H1 (cell line): ENCODE data around the gene WNT7A. TPM values are rescaled to one million over a fixed set of nuclear protein-coding genes. Genes with fewer than 3 reads are reported as not detected.

Experiments
- CTCF ChIA-PET: fragments of 300-600 bp; sonication (Branson Sonifier 250); formaldehyde crosslinking; loops from one replicate; lab custom pipeline; 2021; ENCODE audit not compliant: partially characterized antibody; lab: Charles Lee
- POLR2A ChIA-PET: fragments of 300-600 bp; sonication (Branson Sonifier 250); formaldehyde crosslinking; loops from one replicate; lab custom pipeline; 2021; ENCODE audit warnings: inconsistent platforms; ENCODE audit not compliant: partially characterized antibody; lab: Charles Lee
- DNase-seq, 2 experiments: peaks; one replicate each; pipeline versions ENCODE4 v3.0.0 to v3.0.0-alpha.2; 2010 to 2022; ENCODE audit warnings: low spot score in 2 of 2, low read depth in 1 of 2, mixed read lengths in 1 of 2
- FAIRE-seq: peaks from 2 replicates; lab custom pipeline; 2011; peaks lifted over from hg19 to GRCh38; lab: Jason Lieb, UNC
- H2AFZ ChIP-seq: 2 replicates; pipeline ENCODE4 v1.8.1; 2012; ENCODE audit warnings: low read length, inconsistent platforms
- H2AK5ac ChIP-seq: 2 replicates; pipeline ENCODE4 v1.6.1; 2013; ENCODE audit warnings: low read depth, low read length
- H2BK120ac ChIP-seq: replicated peaks from 2 replicates; pipeline ENCODE3; 2013; ENCODE audit warnings: low read depth, low read length, inconsistent platforms
- H2BK12ac ChIP-seq: 2 replicates; pipeline ENCODE4 v1.6.1; 2013; ENCODE audit warnings: low read depth, low read length
- H2BK15ac ChIP-seq: 2 replicates; pipeline ENCODE4 v1.6.1; 2013; ENCODE audit warnings: low read length
- H2BK20ac ChIP-seq: 2 replicates; pipeline ENCODE4 v1.6.1; 2013; ENCODE audit warnings: low read length
- H2BK5ac ChIP-seq: 2 replicates; pipeline ENCODE4 v1.6.1; 2013; ENCODE audit warnings: low read depth, low read length
- H3K14ac ChIP-seq: 2 replicates; pipeline ENCODE4 v1.6.1; 2013; ENCODE audit warnings: inconsistent platforms; ENCODE audit not compliant: insufficient read length
- H3K18ac ChIP-seq: 2 replicates; pipeline ENCODE4 v1.6.1; 2013; ENCODE audit warnings: low read length; ENCODE audit errors: extremely low read depth
- H3K23ac ChIP-seq: 2 replicates; pipeline ENCODE4 v1.6.1; 2013; ENCODE audit warnings: inconsistent platforms; ENCODE audit not compliant: insufficient read length
- H3K23me2 ChIP-seq: 2 replicates; pipeline ENCODE4 v1.6.1; 2013; ENCODE audit warnings: low read depth, low read length
- H3K27ac ChIP-seq: 2 replicates; pipeline ENCODE4 v1.6.1; 2011; ENCODE audit warnings: low read depth, low read length, inconsistent platforms
- H3K27me3 ChIP-seq, 4 experiments: replicated peaks in 1 of 4; 1 replicate in 1 of 4; 2 replicates in 3 of 4; pipeline versions ENCODE4 v1.6.1 to v1.8.1; 2011 to 2013; ENCODE audit warnings: low read length in 3 of 4, mild to moderate bottlenecking in 3 of 4, inconsistent platforms in 2 of 4, mixed read lengths in 2 of 4, moderate library complexity in 1 of 4; ENCODE audit not compliant: control insufficient read depth in 3 of 4, insufficient read depth in 3 of 4; ENCODE audit errors: extremely low read depth in 1 of 4
- H3K36me3 ChIP-seq, 4 experiments: 2 replicates each; pipeline versions ENCODE4 v1.6.1 to v1.8.1; 2011 to 2013; ENCODE audit warnings: mild to moderate bottlenecking in 4 of 4, low read length in 3 of 4, moderate library complexity in 2 of 4, control low read depth in 1 of 4, inconsistent platforms in 1 of 4; ENCODE audit not compliant: insufficient read depth in 4 of 4, control insufficient read depth in 2 of 4
- H3K4ac ChIP-seq: replicated peaks from 2 replicates; pipeline ENCODE3; 2013; ENCODE audit warnings: low read length, low read depth, mixed read lengths, inconsistent platforms; ENCODE audit not compliant: insufficient read length
- H3K4me1 ChIP-seq, 4 experiments: replicated peaks in 1 of 4; 1 replicate in 1 of 4; 2 replicates in 3 of 4; pipeline versions ENCODE4 v1.6.1 to v1.8.1; 2011 to 2013; ENCODE audit warnings: low read length in 3 of 4, inconsistent platforms in 2 of 4, mixed read lengths in 1 of 4; ENCODE audit not compliant: insufficient read depth in 4 of 4, control insufficient read depth in 3 of 4
- H3K4me2 ChIP-seq, 2 experiments: 2 replicates each; pipeline versions ENCODE4 v1.6.1 to v1.8.1; 2011 to 2013; ENCODE audit warnings: low read depth in 2 of 2, low read length in 2 of 2, control low read depth in 1 of 2, inconsistent platforms in 1 of 2, mild to moderate bottlenecking in 1 of 2; ENCODE audit not compliant: insufficient read depth in 1 of 2
- H3K4me3 ChIP-seq, 4 experiments: fragments of 200-600, 300-600 bp in 1 of 4; sonication (generic), shearing (Covaris generic), sonication (Bioruptor Twin) in 1 of 4; 2 replicates each; pipeline versions ENCODE4 v1.5.1 to v1.8.1; 2011 to 2016; ENCODE audit warnings: low read length in 4 of 4, low read depth in 3 of 4, control low read depth in 2 of 4, inconsistent platforms in 2 of 4, mild to moderate bottlenecking in 2 of 4, mixed read lengths in 1 of 4, moderate library complexity in 1 of 4; ENCODE audit not compliant: insufficient read depth in 2 of 4; ENCODE audit errors: extremely low read depth in 1 of 4
- H3K56ac ChIP-seq: replicated peaks from 2 replicates; pipeline ENCODE3; 2013; ENCODE audit warnings: low read depth, mild to moderate bottlenecking, mixed read lengths, low read length, inconsistent platforms; ENCODE audit not compliant: insufficient read length
- H3K79me1 ChIP-seq: 2 replicates; pipeline ENCODE4 v1.6.1; 2013; ENCODE audit warnings: low read depth, low read length, control low read depth
- H3K79me2 ChIP-seq, 2 experiments: 2 replicates each; pipeline versions ENCODE4 v1.6.1 to v1.8.1; 2012 to 2013; ENCODE audit warnings: low read length in 2 of 2, mild to moderate bottlenecking in 2 of 2, inconsistent platforms in 1 of 2; ENCODE audit not compliant: insufficient read depth in 2 of 2, control insufficient read depth in 1 of 2
- H3K9ac ChIP-seq, 4 experiments: replicated peaks in 1 of 4; 1 replicate in 1 of 4; 2 replicates in 3 of 4; pipeline versions ENCODE4 v1.6.1 to v1.8.1; 2011 to 2013; ENCODE audit warnings: low read depth in 3 of 4, low read length in 3 of 4, control low read depth in 2 of 4, mild to moderate bottlenecking in 2 of 4, moderate library complexity in 2 of 4, inconsistent platforms in 1 of 4; ENCODE audit errors: extremely low read depth in 1 of 4
- H3K9me3 ChIP-seq, 2 experiments: 2 replicates each; pipeline versions ENCODE4 v1.6.1 to v1.8.1; 2012 to 2013; ENCODE audit warnings: mild to moderate bottlenecking in 2 of 2, moderate library complexity in 2 of 2, control low read depth in 1 of 2, inconsistent platforms in 1 of 2, low read depth in 1 of 2, low read length in 1 of 2, mixed read lengths in 1 of 2; ENCODE audit not compliant: insufficient read depth in 2 of 2
- H4K20me1 ChIP-seq, 2 experiments: replicated peaks in 1 of 2; 2 replicates each; pipeline versions ENCODE3 to v1.8.1; 2011 to 2013; ENCODE audit warnings: inconsistent platforms in 2 of 2, low read length in 2 of 2, mild to moderate bottlenecking in 1 of 2; ENCODE audit not compliant: insufficient read depth in 2 of 2, control insufficient read depth in 1 of 2
- H4K5ac ChIP-seq: 2 replicates; pipeline ENCODE4 v1.6.1; 2013; ENCODE audit warnings: low read length, low read depth, mixed read lengths, inconsistent platforms; ENCODE audit not compliant: insufficient read length
- H4K8ac ChIP-seq: 2 replicates; pipeline ENCODE4 v1.8.0; 2013; ENCODE audit warnings: mild to moderate bottlenecking, moderate library complexity, low read length, inconsistent platforms; ENCODE audit not compliant: insufficient read depth; ENCODE audit errors: extremely low read depth
- H4K91ac ChIP-seq: replicated peaks from 2 replicates; pipeline ENCODE3; 2013; ENCODE audit warnings: low read length, mixed read lengths, inconsistent platforms; ENCODE audit not compliant: insufficient read length
- ATF2 ChIP-seq: IDR thresholded peaks from 2 replicates; pipeline ENCODE4 v1.6.1; 2012; ENCODE audit warnings: low read length, inconsistent platforms
- CBX5 ChIP-seq: fragments of 300-800, 300-1000 bp; sonication (generic); IDR thresholded peaks from 2 replicates; pipeline ENCODE4 v1.7.1; 2016; ENCODE audit warnings: antibody characterized with exemption, low read length, low read depth
- KDM1A ChIP-seq: fragments of 200-600, 300-600 bp; sonication (generic); IDR thresholded peaks from 2 replicates; pipeline ENCODE4 v1.7.1; 2016; ENCODE audit warnings: mild to moderate bottlenecking, low read length, borderline replicate concordance
- SP1 ChIP-seq: IDR thresholded peaks from 2 replicates; pipeline ENCODE4 v1.6.1; 2011; ENCODE audit warnings: low read depth, low read length
- SP2 ChIP-seq: IDR thresholded peaks from 2 replicates; pipeline ENCODE4 v1.6.1; 2012; ENCODE audit warnings: mild to moderate bottlenecking, low read length, inconsistent platforms
- SP4 ChIP-seq: IDR thresholded peaks from 2 replicates; pipeline ENCODE4 v1.6.1; 2012; ENCODE audit warnings: low read length, inconsistent platforms
- TEAD4 ChIP-seq: IDR thresholded peaks from 2 replicates; pipeline ENCODE4 v1.6.1; 2012; ENCODE audit warnings: low read depth, low read length, inconsistent platforms, mixed read lengths
- YY1 ChIP-seq: IDR thresholded peaks from 2 replicates; pipeline ENCODE4 v1.6.1; 2011; ENCODE audit warnings: low read depth, mild to moderate bottlenecking, low read length
- WGBS, 2 experiments: shearing (Covaris generic) in 1 of 2; methylation state at CpG; one replicate each; pipeline versions ENCODE4 v1.1.6 to v1.1.7; 2013 to 2015; ENCODE audit warnings: low lambda C conversion rate in 2 of 2, mixed read lengths in 2 of 2, inconsistent platforms in 1 of 2, low coverage in 1 of 2, missing lambda C conversion rate in 1 of 2; ENCODE audit not compliant: insufficient replicate concordance in 2 of 2, insufficient coverage in 1 of 2, insufficient read length in 1 of 2; ENCODE audit errors: extremely low coverage in 1 of 2, missing lambda C conversion rate in 1 of 2; 5-methylcytosine and 5-hydroxymethylcytosine counted together
- polyA plus RNA-seq, 7 experiments: library from polyadenylated mRNA; depleted of rRNA in 3 of 7; stranded (reverse) in 5 of 7; unstranded in 2 of 7; fragments of >200 nt in 5 of 7; fragments of 200-250 nt in 2 of 7; gene quantifications; 1 replicate in 5 of 7; 2 replicates in 1 of 7; 4 replicates in 1 of 7; pipeline versions ENCODE4 v1.2.1 to v1.2.3, GENCODE V29; 2011 to 2013; ENCODE audit warnings: missing spikeins in 2 of 7, mixed read lengths in 2 of 7
- total RNA-seq: library from RNA; stranded (reverse); fragmentation: NEBNext Ultra II Directional; extraction: Animal tissue kit (Norgen Biotek cat#: 25700); gene quantifications from 2 replicates; pipeline ENCODE4 v1.2.1, GENCODE V29; 2021

Gene WNT7A
- total and polyA plus RNA-seq, 2 of the 8 experiments (the other 6 are each of a cell fraction or from before 2014, with no cell fraction given), result 0.02 TPM; not detected in 1

- H3K79me2 ChIP-seq, result no peaks in the 10 kb centered on the region
- H4K8ac ChIP-seq, result no peak overlapping the region
- no peak overlapping the region for H2BK12ac ChIP-seq
- no peak overlapping the region for H2AFZ ChIP-seq
- H3K23ac ChIP-seq, result no peak overlapping the region
- H3K56ac ChIP-seq, result no peak overlapping the region
- no peaks in the 10 kb centered on the region for H3K9me3 ChIP-seq
- H2BK20ac ChIP-seq, result no peak overlapping the region
- no peaks in the 10 kb centered on the region for H4K20me1 ChIP-seq
- H3K79me1 ChIP-seq, result no peaks in the 10 kb centered on the region
- H3K23me2 ChIP-seq, result peaks cover 2% of the 10 kb centered on the region; the same call in 1 of the 2 replicates
- H3K4ac ChIP-seq, result no peak overlapping the region
- H4K91ac ChIP-seq, result no peak overlapping the region
- CTCF ChIA-PET, result interaction anchor here (1.2 to 1.6 kb wide), 2 partner anchors 12 to 41 kb away, joined by 3 to 7 read pairs; no protein-coding TSS in a partner anchor
- H2AK5ac ChIP-seq, result no peak overlapping the region
- no peak for DNase-seq
- 93 to 100% methylated on average over 1 to 2 of the region's 2 CpGs for WGBS, 2 experiments
- H2BK15ac ChIP-seq, result no peak overlapping the region
- no peak overlapping the region for H3K27ac ChIP-seq
- no peak overlapping the region for H2BK120ac ChIP-seq
- H2BK5ac ChIP-seq, result no peak overlapping the region
- no peaks in the 10 kb centered on the region for H3K4me1 ChIP-seq
- POLR2A ChIA-PET, result no interaction called here
- no peak overlapping the region for H3K14ac ChIP-seq
- H3K4me2 ChIP-seq, result no peak overlapping the region
- H3K9ac ChIP-seq, result no peak overlapping the region
- no peak overlapping the region for H3K18ac ChIP-seq
- no peak overlapping the region for H4K5ac ChIP-seq
- no peaks in the 10 kb centered on the region for H3K27me3 ChIP-seq
- H3K4me3 ChIP-seq, result no peak overlapping the region
- no peaks in the 10 kb centered on the region for H3K36me3 ChIP-seq
- no peak for FAIRE-seq
- no peak for TF ChIP-seq SP4
- TF ChIP-seq SP1, result no peak
- no peak for TF ChIP-seq ATF2
- no peak for TF ChIP-seq TEAD4
- no peak for TF ChIP-seq YY1
- no peak for TF ChIP-seq SP2
- TF ChIP-seq CBX5, result no peak
- TF ChIP-seq KDM1A, result no peak
These were observed 39.4 kb downstream of the WNT7A start for GRCh38 chr3:13840456-13840855.
